GM12878 (cell line): ENCODE results near the gene AMPD3. TPM values are rescaled to one million over a fixed set of nuclear protein-coding genes. Genes with fewer than 3 reads are reported as not detected.

ENCODE experiments used
- ATAC-seq: fragments of 200-7000 bp; cut with Tn5 transposase; 3 replicates; pipeline ENCODE4 v1.9.1; 2020; ENCODE audit warnings: mild to moderate bottlenecking, moderate library complexity
- BruUV-seq: library from RNA; stranded (reverse); fragments of 400-500 nt; replicated peaks from 2 replicates; lab custom pipeline; 2021; lab: Mats Ljungman, UMichigan
- CTCF ChIA-PET: fragments of 300-600 bp; sonication (Branson Sonifier 250); formaldehyde crosslinking; extraction: SDS; loops from one replicate; lab custom pipeline; 2021; ENCODE audit warnings: inconsistent platforms; lab: Yijun Ruan, JAX
- POLR2A ChIA-PET: fragments of 350-600 bp; formaldehyde crosslinking; extraction: SDS; loops from one replicate; lab custom pipeline; 2021; ENCODE audit warnings: inconsistent platforms; lab: Charles Lee
- RAD21 ChIA-PET: fragments of 300-600 bp; sonication (Branson Sonifier 250); formaldehyde crosslinking; loops from one replicate; lab custom pipeline; 2023; ENCODE audit warnings: antibody characterized with exemption; ENCODE audit not compliant: unreplicated experiment; lab: Charles Lee
- SMC1A ChIA-PET: fragments of 300-600 bp; sonication (Branson Sonifier 250); formaldehyde crosslinking; loops from one replicate; lab custom pipeline; 2023; ENCODE audit not compliant: unreplicated experiment, uncharacterized antibody; lab: Charles Lee
- DNase-seq: peaks from one replicate; pipeline ENCODE4 v3.0.0-alpha.2; 2011; ENCODE audit warnings: low read depth, low spot score
- FAIRE-seq: peaks from 3 replicates; lab custom pipeline; 2011; peaks lifted over from hg19 to GRCh38; lab: Jason Lieb, UNC
- H2AFZ ChIP-seq: 2 replicates; pipeline ENCODE4 v1.6.0; 2011; ENCODE audit warnings: low read depth, low read length, control low read depth; ENCODE audit not compliant: control insufficient read depth
- H3K27ac ChIP-seq: 2 replicates; pipeline ENCODE4 v1.5.1; 2011; ENCODE audit warnings: control low read depth; ENCODE audit not compliant: control insufficient read depth, insufficient read depth
- H3K27me3 ChIP-seq, 2 experiments: replicated peaks in 1 of 2; 2 replicates each; pipeline versions ENCODE4 v1.6.0 to v1.6.1; 2011; ENCODE audit warnings: low read length in 1 of 2; ENCODE audit not compliant: control insufficient read depth in 2 of 2, insufficient read depth in 2 of 2
- H3K36me3 ChIP-seq, 2 experiments: 2 replicates each; pipeline ENCODE4 v1.5.1; 2011; ENCODE audit warnings: low read length in 1 of 2; ENCODE audit not compliant: control insufficient read depth in 2 of 2, insufficient read depth in 2 of 2
- H3K4me1 ChIP-seq: 2 replicates; pipeline ENCODE4 v1.6.1; 2011; ENCODE audit warnings: mild to moderate bottlenecking, low read length, moderate library complexity, mixed read lengths; ENCODE audit not compliant: control insufficient read depth, insufficient read depth
- H3K4me2 ChIP-seq: 2 replicates; pipeline ENCODE4 v1.6.0; 2011; ENCODE audit warnings: control low read depth; ENCODE audit not compliant: control insufficient read depth, insufficient read depth
- H3K4me3 ChIP-seq: fragments of 200-600 bp; sonication (generic); 2 replicates; pipeline ENCODE4 v1.5.1; 2016
- H3K79me2 ChIP-seq: 2 replicates; pipeline ENCODE4 v1.6.0; 2011; ENCODE audit warnings: low read length; ENCODE audit not compliant: control insufficient read depth, insufficient read depth
- H3K9ac ChIP-seq: 2 replicates; pipeline ENCODE4 v1.8.0; 2011; ENCODE audit warnings: low read length, control low read depth, mixed read lengths; ENCODE audit not compliant: control insufficient read depth, insufficient read depth
- H3K9me3 ChIP-seq: replicated peaks from 3 replicates; pipeline ENCODE4 v1.5.1; 2011; ENCODE audit warnings: mild to moderate bottlenecking, low read length; ENCODE audit not compliant: control insufficient read depth, insufficient read depth
- H4K20me1 ChIP-seq: 2 replicates; pipeline ENCODE4 v1.6.0; 2011; ENCODE audit not compliant: control insufficient read depth, insufficient read depth
- CBFB ChIP-seq: IDR thresholded peaks from 2 replicates; pipeline ENCODE4 v1.6.1; 2016; ENCODE audit warnings: antibody characterized with exemption, low read depth
- FOS ChIP-seq: IDR thresholded peaks from 3 replicates; pipeline ENCODE4 v1.6.1; 2011; ENCODE audit warnings: borderline replicate concordance; ENCODE audit not compliant: insufficient read length; ENCODE audit errors: extremely low read depth
- KLF5 ChIP-seq: fragments of 450-650 bp; IDR thresholded peaks from 2 replicates; pipeline ENCODE4 v1.6.1; 2014; ENCODE audit warnings: mild to moderate bottlenecking; ENCODE audit not compliant: partially characterized antibody
- NFYB ChIP-seq: IDR thresholded peaks from 2 replicates; pipeline ENCODE4 v1.6.1; 2011; ENCODE audit warnings: low read depth, mild to moderate bottlenecking, low read length, improper control_type of control experiment, moderate library complexity; ENCODE audit not compliant: insufficient read depth
- RB1 ChIP-seq: fragments of 450-650 bp; formaldehyde crosslinking; IDR thresholded peaks from 2 replicates; pipeline ENCODE4 v1.6.1; 2017; ENCODE audit warnings: mild to moderate bottlenecking, borderline replicate concordance
- RBBP5 ChIP-seq: fragments of 200-600 bp; sonication (generic); conservative IDR thresholded peaks from 2 replicates; pipeline ENCODE4 v1.6.1; 2016
- TAF1 ChIP-seq: IDR thresholded peaks from 2 replicates; pipeline ENCODE4 v1.6.1; 2011; ENCODE audit warnings: mild to moderate bottlenecking, low read depth, low read length, borderline replicate concordance
- TCF12 ChIP-seq: IDR thresholded peaks from 2 replicates; pipeline ENCODE4 v1.6.1; 2011; ENCODE audit warnings: low read depth, mild to moderate bottlenecking, low read length
- WGBS: methylation state at CpG from one replicate; pipeline ENCODE4 v1.1.6; 2016; ENCODE audit warnings: low lambda C conversion rate; ENCODE audit not compliant: insufficient replicate concordance, insufficient coverage; ENCODE audit errors: missing lambda C conversion rate; 5-methylcytosine and 5-hydroxymethylcytosine counted together
- in situ Hi-C: fragments of 300-500 bp; cut with MboI; formaldehyde crosslinking; loops from 9 replicates; pipeline ENCODE4 v1.14.3; 2018; ENCODE audit warnings: mixed read lengths
- intact Hi-C: fragments of 100-400 bp; cut with micrococcal nuclease; formaldehyde crosslinking; loops from one replicate; pipeline ENCODE4 v1.14.2; 2022; ENCODE audit not compliant: unreplicated experiment
- polyA plus RNA-seq, 11 experiments: library from polyadenylated mRNA; depleted of rRNA in 4 of 11; unstranded in 6 of 11; stranded (reverse) in 5 of 11; fragments of >200 nt; fragmentation: Nextera tagmentation in 4 of 11; fragmentation: Illumina TruSeq in 1 of 11; extraction: Ambion mirVana in 4 of 11; extraction: Trizol in 1 of 11; gene quantifications; 1 replicate in 1 of 11; 2 replicates in 10 of 11; pipeline versions ENCODE4 v1.2.1 to v1.2.3, GENCODE V29; 2011 to 2016; ENCODE audit warnings: inconsistent platforms in 2 of 11, missing spikeins in 2 of 11, low read depth in 1 of 11
- total RNA-seq, 4 experiments: library from RNA; depleted of rRNA in 3 of 4; stranded (reverse); fragments of >200 nt in 3 of 4; fragmentation: Illumina TruSeq in 1 of 4; extraction: Trizol in 1 of 4; gene quantifications; 2 replicates each; pipeline versions ENCODE4 v1.2.1 to v1.2.3, GENCODE V29; 2013 to 2021

AMPD3 gene
- total and polyA plus RNA-seq, 10 of the 15 experiments (the other 5 are each of a cell fraction or from before 2014, with no cell fraction given), result 5.6 to 28.6 (median 15.9) TPM

- ATAC-seq (no peak), DNase-seq (no peak), FAIRE-seq (no peak)
- in situ Hi-C loops (no loop called here), intact Hi-C loops (no loop called here)
- no peak overlapping the region for H3K27ac ChIP-seq
- ChIA-PET SMC1A (interaction anchor here (0.9 to 2.5 kb wide), 5 partner anchors 9 to 44 kb away, joined by 3 to 9 read pairs (median 6); no protein-coding TSS in a partner anchor), RAD21 (interaction anchor here (1.4 kb wide), 1 partner anchor 18 kb away, joined by 3 read pairs; no protein-coding TSS in a partner anchor), CTCF (interaction anchor here (1.1 to 1.4 kb wide), 3 partner anchors 11 to 62 kb away, joined by 3 to 4 read pairs (median 4); partner anchors contain the start of gene RNF141), POLR2A (interaction anchor here (1.0 kb wide), 1 partner anchor 13 kb away, joined by 4 read pairs; no protein-coding TSS in a partner anchor)
- H2AFZ ChIP-seq, result no peak overlapping the region
- BruUV-seq, result no TSS peak
- H3K9ac ChIP-seq, result no peak overlapping the region
- H3K9me3 ChIP-seq, result no peaks in the 10 kb centered on the region
- no peaks in the 10 kb centered on the region for H3K79me2 ChIP-seq
- no peak overlapping the region for H3K4me2 ChIP-seq
- H3K4me3 ChIP-seq, result no peak overlapping the region
- WGBS, result 74% methylated on average over 16 of the region's 16 CpGs
- no peaks in the 10 kb centered on the region for H3K4me1 ChIP-seq
- H3K36me3 ChIP-seq, result peaks cover 0 to 3% of the 10 kb centered on the region in 2 experiments; a peak in 3 of 4 replicates
- no peak for TF ChIP-seq KLF5
- TF ChIP-seq CBFB, result no peak
- TF ChIP-seq TAF1, result no peak
- TF ChIP-seq RBBP5, result no peak
- TF ChIP-seq TCF12, result no peak
- TF ChIP-seq FOS, result no peak
- TF ChIP-seq RB1, result no peak
- no peak for TF ChIP-seq NFYB
- no peaks in the 10 kb centered on the region; the same call in 1 of the 2 replicates for H4K20me1 ChIP-seq
- no peaks in the 10 kb centered on the region; a peak in 1 of 4 replicates for H3K27me3 ChIP-seq
Observed at GRCh38 chr11:10478574-10479550, 23.8 kb downstream of the AMPD3 start.
